Mesenchymal stem cell (in vitro differentiated cells and primary cell): ENCODE results near the gene KRTAP5-5.

ENCODE experiments used
- DNase-seq: peaks from one replicate; pipeline ENCODE4 v3.0.0-alpha.2; 2013
- H2AFZ ChIP-seq: one replicate; pipeline ENCODE4 v1.6.1; 2013; ENCODE audit warnings: low read depth, mild to moderate bottlenecking, control low read depth, inconsistent platforms, low read length, moderate library complexity
- H2AK5ac ChIP-seq: 2 replicates; pipeline ENCODE4 v1.6.1; 2013; ENCODE audit warnings: low read length, moderate library complexity, mild to moderate bottlenecking, inconsistent platforms; ENCODE audit not compliant: severe bottlenecking
- H2BK120ac ChIP-seq: one replicate; pipeline ENCODE4 v1.6.1; 2013; ENCODE audit warnings: low read depth, mild to moderate bottlenecking, inconsistent platforms, low read length, moderate library complexity
- H2BK12ac ChIP-seq, 2 experiments: one replicate each; pipeline ENCODE4 v1.6.1; 2013; ENCODE audit warnings: inconsistent platforms in 2 of 2, low read length in 2 of 2, mild to moderate bottlenecking in 2 of 2, moderate library complexity in 2 of 2, control low read depth in 1 of 2
- H2BK15ac ChIP-seq: one replicate; pipeline ENCODE4 v1.6.1; 2013; ENCODE audit warnings: mild to moderate bottlenecking, low read depth, inconsistent platforms; ENCODE audit not compliant: poor library complexity, severe bottlenecking
- H2BK5ac ChIP-seq: 2 replicates; pipeline ENCODE4 v1.6.1; 2013; ENCODE audit warnings: low read depth, mild to moderate bottlenecking, low read length, control low read depth, inconsistent platforms; ENCODE audit not compliant: poor library complexity, severe bottlenecking
- H3K14ac ChIP-seq, 2 experiments: one replicate each; pipeline ENCODE4 v1.6.1; 2013; ENCODE audit warnings: inconsistent platforms in 2 of 2, low read length in 2 of 2, control low read depth in 1 of 2, mild to moderate bottlenecking in 1 of 2, moderate library complexity in 1 of 2
- H3K18ac ChIP-seq, 2 experiments: one replicate each; pipeline ENCODE4 v1.6.1; 2013; ENCODE audit warnings: inconsistent platforms in 2 of 2, low read length in 2 of 2, control low read depth in 1 of 2, low read depth in 1 of 2, mild to moderate bottlenecking in 1 of 2
- H3K23ac ChIP-seq, 2 experiments: one replicate each; pipeline ENCODE4 v1.6.1; 2013; ENCODE audit warnings: inconsistent platforms in 2 of 2, low read length in 2 of 2, mild to moderate bottlenecking in 2 of 2, moderate library complexity in 2 of 2, control low read depth in 1 of 2
- H3K27ac ChIP-seq: 2 replicates; pipeline ENCODE4 v1.5.1; 2013; ENCODE audit warnings: mild to moderate bottlenecking, moderate library complexity, low read length, control low read depth, inconsistent platforms; ENCODE audit not compliant: poor library complexity, severe bottlenecking
- H3K27me3 ChIP-seq, 2 experiments: 2 replicates each; pipeline versions ENCODE4 v1.6.1 to v1.7.0; 2013; ENCODE audit warnings: low read length in 2 of 2, mild to moderate bottlenecking in 2 of 2, moderate library complexity in 2 of 2, control low read depth in 1 of 2, inconsistent platforms in 1 of 2; ENCODE audit not compliant: control insufficient read depth in 1 of 2, insufficient read depth in 1 of 2
- H3K36me3 ChIP-seq, 2 experiments: 2 replicates each; pipeline versions ENCODE4 v1.6.1 to v1.7.0; 2013; ENCODE audit warnings: low read length in 2 of 2, control low read depth in 1 of 2, inconsistent platforms in 1 of 2, low read depth in 1 of 2, mild to moderate bottlenecking in 1 of 2; ENCODE audit not compliant: insufficient read depth in 2 of 2, control insufficient read depth in 1 of 2
- H3K4ac ChIP-seq, 2 experiments: one replicate each; pipeline ENCODE4 v1.6.1; 2013; ENCODE audit warnings: inconsistent platforms in 2 of 2, low read length in 2 of 2, mild to moderate bottlenecking in 2 of 2, moderate library complexity in 2 of 2, control low read depth in 1 of 2, low read depth in 1 of 2
- H3K4me1 ChIP-seq: 2 replicates; pipeline ENCODE4 v1.6.1; 2013; ENCODE audit warnings: low read depth, low read length, control low read depth; ENCODE audit not compliant: control insufficient read depth, insufficient read depth
- H3K4me2 ChIP-seq: 2 replicates; pipeline ENCODE4 v1.6.1; 2013; ENCODE audit warnings: low read length, mild to moderate bottlenecking, inconsistent platforms; ENCODE audit not compliant: poor library complexity, severe bottlenecking
- H3K4me3 ChIP-seq, 2 experiments: 2 replicates each; pipeline versions ENCODE4 v1.5.1 to v1.7.0; 2013; ENCODE audit warnings: low read length in 2 of 2, mild to moderate bottlenecking in 2 of 2, control low read depth in 1 of 2, low read depth in 1 of 2; ENCODE audit not compliant: insufficient read depth in 1 of 2
- H3K79me1 ChIP-seq: replicated peaks from 2 replicates; pipeline ENCODE4 v1.6.1; 2013; ENCODE audit warnings: mild to moderate bottlenecking, control low read depth, low read length, inconsistent platforms; ENCODE audit not compliant: poor library complexity, severe bottlenecking
- H3K9ac ChIP-seq: 2 replicates; pipeline ENCODE4 v1.7.0; 2013; ENCODE audit warnings: mild to moderate bottlenecking, low read length, moderate library complexity
- H3K9me3 ChIP-seq: 2 replicates; pipeline ENCODE4 v1.7.0; 2013; ENCODE audit warnings: mild to moderate bottlenecking, low read length; ENCODE audit not compliant: control insufficient read depth
- H4K8ac ChIP-seq: one replicate; pipeline ENCODE4 v1.6.1; 2013; ENCODE audit warnings: inconsistent platforms, mild to moderate bottlenecking, low read length, moderate library complexity
- H4K91ac ChIP-seq: one replicate; pipeline ENCODE4 v1.6.1; 2013; ENCODE audit warnings: mild to moderate bottlenecking, low read length, inconsistent platforms
- WGBS: methylation state at CpG from one replicate; pipeline ENCODE4 v1.1.7; 2013; ENCODE audit warnings: mixed read lengths; 5-methylcytosine and 5-hydroxymethylcytosine counted together

The KRTAP5-5 gene

DNA sequence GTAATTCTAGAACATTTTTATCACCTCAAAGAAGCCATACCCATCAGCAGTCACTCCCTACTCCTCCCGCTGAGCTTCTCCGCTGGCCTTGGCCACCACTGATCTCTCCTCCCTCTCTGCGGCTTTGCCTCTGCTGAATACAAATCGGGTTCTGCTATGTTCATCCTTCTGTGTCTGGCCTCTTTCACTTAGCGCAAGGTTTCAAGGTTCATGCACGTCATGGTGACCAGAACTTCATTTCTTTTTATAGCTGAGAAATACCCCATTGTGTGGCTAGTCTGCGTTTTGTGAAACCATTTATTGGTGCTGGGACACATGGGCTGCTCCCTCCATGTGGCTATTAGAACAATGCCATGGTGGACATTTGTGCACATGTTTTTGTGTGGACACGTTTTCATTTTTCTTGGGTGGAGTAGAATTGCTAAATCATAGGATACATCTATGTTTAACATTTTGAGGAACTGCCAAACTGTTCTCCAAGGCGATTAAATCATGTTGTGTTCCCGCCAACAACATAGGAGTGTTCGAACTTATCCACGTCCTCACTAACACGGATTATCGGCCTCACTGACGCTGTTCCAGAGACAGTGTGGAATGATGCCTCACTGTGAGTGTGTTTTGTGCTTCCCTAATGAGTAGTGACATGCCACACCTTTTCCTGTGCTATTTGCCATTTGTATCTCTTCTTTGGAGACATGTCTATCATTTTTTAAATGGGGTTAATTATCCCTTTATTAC, 43.2 kb downstream of the KRTAP5-5 start:
- no peak overlapping the region for H3K14ac ChIP-seq
- H2BK12ac ChIP-seq, result no peak overlapping the region
- DNase-seq, result no peak
- H2AK5ac ChIP-seq, result no peak overlapping the region
- H3K36me3 ChIP-seq, result no peaks in the 10 kb centered on the region
- no peak overlapping the region for H3K18ac ChIP-seq
- H2BK5ac ChIP-seq, result no peak overlapping the region
- H3K27me3 ChIP-seq, result peaks cover 65 to 94% of the 10 kb centered on the region in 2 experiments
- H4K91ac ChIP-seq, result peak overlapping the region; percentile 45
- H2BK120ac ChIP-seq, result no peak overlapping the region
- no peak overlapping the region for H3K23ac ChIP-seq
- no peak overlapping the region for H3K4me2 ChIP-seq
- no peak overlapping the region for H4K8ac ChIP-seq
- H3K4ac ChIP-seq, result no peak overlapping the region
- H2AFZ ChIP-seq, result no peak overlapping the region
- peaks cover 3% of the 10 kb centered on the region for H3K4me1 ChIP-seq
- H2BK15ac ChIP-seq, result no peak overlapping the region
- H3K27ac ChIP-seq, result no peak overlapping the region
- H3K9ac ChIP-seq, result no peak overlapping the region
- peaks cover 3% of the 10 kb centered on the region for H3K9me3 ChIP-seq
- H3K79me1 ChIP-seq, result no peaks in the 10 kb centered on the region
- H3K4me3 ChIP-seq, result no peak overlapping the region
- WGBS, result 89% methylated on average over 15 of the region's 15 CpGs

DNA sequence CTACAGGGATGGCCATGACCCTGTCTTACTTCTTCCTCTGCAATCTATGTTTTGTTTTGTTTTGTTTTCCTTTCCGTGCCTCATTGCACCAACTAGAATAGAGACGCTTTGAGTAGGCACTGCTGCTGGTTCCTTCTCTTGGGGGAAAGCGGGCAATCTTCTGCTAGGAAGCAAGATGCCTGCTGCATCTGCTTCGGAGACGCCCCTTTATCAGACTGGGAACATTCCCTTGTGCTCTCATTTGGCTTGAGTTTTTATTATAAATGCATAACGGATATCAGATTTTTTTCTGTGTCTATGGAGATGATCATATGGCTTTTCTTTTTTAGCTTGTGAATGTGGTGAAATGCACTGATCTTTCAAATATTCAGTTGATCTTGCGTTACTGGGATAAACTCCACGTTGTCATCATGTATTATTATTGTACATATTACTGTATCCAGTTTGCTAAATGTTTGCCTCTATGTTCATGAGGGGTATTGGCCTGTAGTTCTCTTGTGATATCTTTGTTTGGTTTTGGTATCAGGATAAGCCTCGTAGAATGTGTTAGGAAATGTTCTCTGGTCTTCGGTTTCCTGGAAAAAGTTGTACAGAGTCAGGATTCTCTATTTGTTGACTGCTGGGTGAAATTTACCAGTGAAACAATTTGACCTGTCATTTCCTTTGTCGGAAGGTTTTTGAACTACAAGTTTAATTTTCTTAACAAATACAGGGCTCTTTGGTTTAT, 44.0 kb downstream of the KRTAP5-5 start:
- Histone ChIP-seq H3K9me3 (peaks cover 3% of the 10 kb centered on the region), H3K79me1 (no peaks in the 10 kb centered on the region), H2AK5ac (no peak overlapping the region), H3K4me1 (peaks cover 2% of the 10 kb centered on the region), H3K4me2 (no peak overlapping the region), H2BK12ac (no peak overlapping the region), H3K14ac (no peak overlapping the region), H3K23ac (no peak overlapping the region), H2AFZ (no peak overlapping the region), H3K27ac (no peak overlapping the region), H3K4ac (no peak overlapping the region), H3K36me3 (no peaks in the 10 kb centered on the region), H2BK5ac (no peak overlapping the region), H2BK120ac (no peak overlapping the region), H3K9ac (no peak overlapping the region), H2BK15ac (no peak overlapping the region), H3K4me3 (no peak overlapping the region), H3K18ac (no peak overlapping the region), H3K27me3 (peaks cover 57 to 91% of the 10 kb centered on the region in 2 experiments), H4K8ac (no peak overlapping the region), H4K91ac (no peak overlapping the region)
- DNase-seq, result peak; percentile 17
- WGBS, result 79% methylated on average over 8 of the region's 11 CpGs

DNA sequence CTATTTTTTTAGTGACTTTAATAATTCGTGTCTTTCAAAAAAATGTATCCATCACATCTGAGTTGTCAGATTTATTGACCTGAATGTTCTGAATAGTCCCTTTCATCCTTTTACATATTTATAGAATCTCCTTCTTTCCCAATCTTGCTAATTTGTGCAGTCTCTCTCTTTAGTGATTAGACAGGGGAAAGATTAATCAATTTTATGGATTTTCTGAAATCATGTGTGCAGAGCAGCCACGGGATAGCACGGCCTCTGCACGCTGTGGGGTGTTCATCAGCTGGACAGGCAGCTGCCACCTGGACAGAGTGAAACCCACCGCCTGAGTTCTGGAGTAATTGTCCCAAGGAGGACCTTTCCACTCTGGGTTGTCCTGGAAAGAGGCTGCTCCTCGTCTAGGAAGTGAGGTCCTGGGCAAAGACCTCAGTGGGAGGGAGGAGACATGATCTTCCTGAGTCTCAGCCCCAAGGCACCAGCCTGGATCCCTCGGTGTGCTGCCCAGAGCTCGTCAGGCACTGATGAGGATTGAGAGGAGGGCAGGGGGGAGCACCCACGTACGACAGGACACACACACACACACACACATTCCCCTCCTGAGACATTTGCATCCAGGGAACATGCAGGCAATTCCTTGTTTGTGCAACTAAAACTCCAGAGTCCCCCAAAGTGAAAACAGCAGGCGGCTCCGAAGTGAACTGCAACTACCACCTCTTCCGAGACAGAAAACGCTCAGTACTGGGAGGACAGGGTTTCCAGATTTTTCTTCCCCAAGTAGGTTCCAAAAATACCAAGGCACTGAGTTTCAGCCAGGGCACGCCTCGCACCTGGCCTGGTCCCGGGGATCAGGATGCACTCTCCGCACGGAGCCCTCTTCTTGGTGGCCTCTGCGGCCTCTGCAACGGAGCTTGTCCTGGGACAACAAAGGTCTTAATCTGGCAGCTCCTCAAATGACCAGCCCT, 44.9 kb downstream of the KRTAP5-5 start:
- H3K4ac ChIP-seq, result no peak overlapping the region
- H2BK15ac ChIP-seq, result no peak overlapping the region
- no peak overlapping the region for H3K23ac ChIP-seq
- peaks cover 2% of the 10 kb centered on the region for H3K4me1 ChIP-seq
- H4K8ac ChIP-seq, result peak overlapping the region; percentile 76
- peaks cover 3% of the 10 kb centered on the region for H3K9me3 ChIP-seq
- H3K36me3 ChIP-seq, result no peaks in the 10 kb centered on the region
- H3K4me2 ChIP-seq, result no peak overlapping the region
- no peak overlapping the region for H2BK5ac ChIP-seq
- H2BK120ac ChIP-seq, result no peak overlapping the region
- no peak overlapping the region for H3K14ac ChIP-seq
- H3K4me3 ChIP-seq, result no peak overlapping the region
- H2AK5ac ChIP-seq, result no peak overlapping the region
- H3K18ac ChIP-seq, result peak overlapping the region in 1 of 2 experiments; percentile 5
- DNase-seq, result no peak
- H3K9ac ChIP-seq, result no peak overlapping the region
- 66% methylated on average over 19 of the region's 21 CpGs for WGBS
- H2AFZ ChIP-seq, result no peak overlapping the region
- H3K79me1 ChIP-seq, result no peaks in the 10 kb centered on the region
- H4K91ac ChIP-seq, result peak overlapping the region; percentile 88
- peak overlapping the region in 1 of 2 experiments; percentile 33 for H2BK12ac ChIP-seq
- no peak overlapping the region for H3K27ac ChIP-seq
- peaks cover 49 to 89% of the 10 kb centered on the region in 2 experiments for H3K27me3 ChIP-seq
